Esophagus squamous epithelium (tissue), 4 donors: ENCODE measurements around the gene AFAP1L1.

Experiments
- POLR2A ChIP-seq, 4 donors: fragments of 450-650 bp; IDR thresholded peaks; one replicate each; pipeline ENCODE4 v1.6.1; 2017; ENCODE audit warnings: antibody characterized with exemption in 4 of 4, mild to moderate bottlenecking in 4 of 4, moderate library complexity in 3 of 4
- TF ChIP-seq, protein P1 (sequence below), 6 experiments: fragments of 450-650 bp in 4 of 6; fragments of 200-600 bp in 2 of 6; sonication (generic) in 2 of 6; IDR thresholded peaks; one replicate each; pipeline ENCODE4 v1.5.1; 2016 to 2019; ENCODE audit warnings: antibody characterized with exemption in 6 of 6, mild to moderate bottlenecking in 4 of 6, moderate library complexity in 4 of 6

DNA sequence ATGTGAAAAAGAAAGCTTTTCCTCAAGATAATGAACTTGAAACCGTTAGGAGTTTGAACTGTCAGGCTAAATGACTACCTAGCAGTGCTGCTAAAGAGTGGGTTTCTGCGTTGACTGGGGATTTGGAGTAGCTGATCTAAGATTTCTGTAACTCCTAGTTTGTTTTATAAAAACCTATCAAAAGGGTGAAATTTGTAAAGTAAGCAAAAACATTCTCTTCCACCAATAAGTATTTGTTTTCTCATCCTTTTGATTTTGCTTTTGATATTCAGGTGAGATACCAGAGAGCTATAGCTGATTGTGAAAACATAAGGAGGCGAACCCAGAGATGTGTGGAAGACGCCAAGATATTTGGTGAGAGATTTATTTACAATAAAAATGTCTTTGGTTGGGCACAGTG, 77.7 kb downstream of the AFAP1L1 start:
- TF ChIP-seq, protein P1, sequence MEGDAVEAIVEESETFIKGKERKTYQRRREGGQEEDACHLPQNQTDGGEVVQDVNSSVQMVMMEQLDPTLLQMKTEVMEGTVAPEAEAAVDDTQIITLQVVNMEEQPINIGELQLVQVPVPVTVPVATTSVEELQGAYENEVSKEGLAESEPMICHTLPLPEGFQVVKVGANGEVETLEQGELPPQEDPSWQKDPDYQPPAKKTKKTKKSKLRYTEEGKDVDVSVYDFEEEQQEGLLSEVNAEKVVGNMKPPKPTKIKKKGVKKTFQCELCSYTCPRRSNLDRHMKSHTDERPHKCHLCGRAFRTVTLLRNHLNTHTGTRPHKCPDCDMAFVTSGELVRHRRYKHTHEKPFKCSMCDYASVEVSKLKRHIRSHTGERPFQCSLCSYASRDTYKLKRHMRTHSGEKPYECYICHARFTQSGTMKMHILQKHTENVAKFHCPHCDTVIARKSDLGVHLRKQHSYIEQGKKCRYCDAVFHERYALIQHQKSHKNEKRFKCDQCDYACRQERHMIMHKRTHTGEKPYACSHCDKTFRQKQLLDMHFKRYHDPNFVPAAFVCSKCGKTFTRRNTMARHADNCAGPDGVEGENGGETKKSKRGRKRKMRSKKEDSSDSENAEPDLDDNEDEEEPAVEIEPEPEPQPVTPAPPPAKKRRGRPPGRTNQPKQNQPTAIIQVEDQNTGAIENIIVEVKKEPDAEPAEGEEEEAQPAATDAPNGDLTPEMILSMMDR (IDR thresholded peaks at IDR 0.05) = no peak
- TF ChIP-seq POLR2A (IDR thresholded peaks at IDR 0.05) = no peak
